ENCODE data around the gene NFATC4.

GRCh38 chr14:24368562-24369252, 723 bp downstream of the NFATC4 start:
- TF ChIP-seq CTCF (IDR thresholded peaks at IDR 0.05) (peak in 2 of 6 experiments; percentile 12), POLR2A (IDR thresholded peaks at IDR 0.05) (peak in 1 of 4 donors; percentile 37)

All from upper lobe of left lung (tissue), 4 donors.